Measurements from ENCODE around the gene RNU6-9. TPM values are rescaled to one million over a fixed set of nuclear protein-coding genes. Genes with fewer than 3 reads are reported as not detected.

The RNU6-9 gene
- total RNA-seq, 1 experiment from 2014 or later = not detected

GRCh38 chr19:917323-918151, 24.3 kb downstream of the RNU6-9 start, which contains the start of gene KISS1R:
Gene KISS1R, plus strand, starts transcription at chr19:917333. Its CDS starts 170 bp downstream, at chr19:917503.
- peak; percentile 55 for ATAC-seq
- POLR2A ChIA-PET = no interaction called here
- peaks cover 76% of the 10 kb centered on the region for H3K27me3 Mint-ChIP-seq (ENCODE audit: low read depth)
- TF ChIP-seq STAT6 (CRISPR knock-in tag; conservative IDR thresholded peaks at IDR 0.05; ENCODE audit: low read depth) (no peak), MYBL2 (CRISPR knock-in tag; IDR thresholded peaks at IDR 0.05) (0 out of 2 replicates have a peak, but pooled peaks have one; percentile 15), CDX4 (CRISPR knock-in tag; IDR thresholded peaks at IDR 0.05; ENCODE audit: borderline replicate concordance) (no peak), MLX (CRISPR knock-in tag; IDR thresholded peaks at IDR 0.05) (no peak), ZNF396 (CRISPR knock-in tag; IDR thresholded peaks at IDR 0.05; ENCODE audit: borderline replicate concordance) (no peak), EMX1 (CRISPR knock-in tag; IDR thresholded peaks at IDR 0.05) (0 out of 2 replicates have a peak, but pooled peaks have one; percentile 30), NR2C2 (CRISPR knock-in tag; IDR thresholded peaks at IDR 0.05) (no peak), MAX (CRISPR knock-in tag; IDR thresholded peaks at IDR 0.05) (peak; percentile 79), AFF4 (CRISPR knock-in tag; IDR thresholded peaks at IDR 0.05; ENCODE audit: borderline replicate concordance) (no peak), IRF1 (CRISPR knock-in tag; IDR thresholded peaks at IDR 0.05) (no peak), ZNF317 (CRISPR knock-in tag; IDR thresholded peaks at IDR 0.05; ENCODE audit: borderline replicate concordance, low read depth) (0 out of 2 replicates have a peak, but pooled peaks have one; percentile 5), TEAD4 (CRISPR knock-in tag; IDR thresholded peaks at IDR 0.05) (no peak), RORB (CRISPR knock-in tag; IDR thresholded peaks at IDR 0.05) (no peak), FOXJ3 (CRISPR knock-in tag; IDR thresholded peaks at IDR 0.05; ENCODE audit: borderline replicate concordance) (no peak), TCF7 (CRISPR knock-in tag; IDR thresholded peaks at IDR 0.05; ENCODE audit: low read depth) (0 out of 2 replicates have a peak, but pooled peaks have one; percentile 53), ELF4 (CRISPR knock-in tag; IDR thresholded peaks at IDR 0.05; ENCODE audit: low read depth) (no peak), CREM (CRISPR knock-in tag; IDR thresholded peaks at IDR 0.05) (peak; percentile 67; the same call in 1 of the 2 replicates), E2F5 (CRISPR knock-in tag; IDR thresholded peaks at IDR 0.05) (peak; percentile 26; the same call in 1 of the 2 replicates), ATF2 (CRISPR knock-in tag; IDR thresholded peaks at IDR 0.05; ENCODE audit: borderline replicate concordance, low read depth) (no peak), PRRX2 (CRISPR knock-in tag; IDR thresholded peaks at IDR 0.05) (no peak), FOXP4 (CRISPR knock-in tag; IDR thresholded peaks at IDR 0.05) (0 out of 2 replicates have a peak, but pooled peaks have one; percentile 9), FOXP1 (CRISPR knock-in tag; IDR thresholded peaks at IDR 0.05; ENCODE audit: borderline replicate concordance) (peak; percentile 64; the same call in 1 of the 2 replicates)

More at GRCh38 chr19:917323-918151, 24.3 kb downstream of the RNU6-9 start, which contains the start of gene KISS1R:
- CTCF ChIA-PET = interaction anchor here (1.1 to 2.8 kb wide), 7 partner anchors 46 to 183 kb away, joined by 3 to 18 read pairs (median 9); no protein-coding TSS in a partner anchor
- Mint-ChIP-seq H3K9me3 (no peaks in the 10 kb centered on the region), H3K27ac (no peak within 1 kb of the TSS), H3K36me3 (no peaks in the 10 kb centered on the region), H3K4me1 (peaks cover 5% of the 10 kb centered on the region), H3K4me3 (peak within 1 kb of the TSS; percentile 75)
- DNase-seq (ENCODE audit: low spot score) = peak; percentile 87

Measured in WTC11 (cell line).